Prostate gland (tissue), 2 donors: Measurements from ENCODE around the gene PRPH.
"Not testable (repeated sequence)": the region's sequence is repeated elsewhere in the genome, so short reads cannot be mapped to it uniquely, and the experiment has no call there.

Source experiments
- POLR2A ChIP-seq: fragments of 450-650 bp; IDR thresholded peaks from one replicate; pipeline ENCODE4 v1.6.1; 2016; ENCODE audit warnings: antibody characterized with exemption, mild to moderate bottlenecking
- TF ChIP-seq, protein P1 (sequence below), 4 experiments: fragments of 200-600 bp in 2 of 4; fragments of 450-650 bp in 2 of 4; sonication (generic) in 2 of 4; IDR thresholded peaks; 1 replicate in 3 of 4; 2 replicates in 1 of 4; pipeline ENCODE4 v1.5.1; 2016 to 2019; ENCODE audit warnings: antibody characterized with exemption in 4 of 4, mild to moderate bottlenecking in 2 of 4, moderate library complexity in 2 of 4

GRCh38 chr12:49257508-49258184, 37.3 kb upstream of the PRPH start:
- TF ChIP-seq, protein P1, sequence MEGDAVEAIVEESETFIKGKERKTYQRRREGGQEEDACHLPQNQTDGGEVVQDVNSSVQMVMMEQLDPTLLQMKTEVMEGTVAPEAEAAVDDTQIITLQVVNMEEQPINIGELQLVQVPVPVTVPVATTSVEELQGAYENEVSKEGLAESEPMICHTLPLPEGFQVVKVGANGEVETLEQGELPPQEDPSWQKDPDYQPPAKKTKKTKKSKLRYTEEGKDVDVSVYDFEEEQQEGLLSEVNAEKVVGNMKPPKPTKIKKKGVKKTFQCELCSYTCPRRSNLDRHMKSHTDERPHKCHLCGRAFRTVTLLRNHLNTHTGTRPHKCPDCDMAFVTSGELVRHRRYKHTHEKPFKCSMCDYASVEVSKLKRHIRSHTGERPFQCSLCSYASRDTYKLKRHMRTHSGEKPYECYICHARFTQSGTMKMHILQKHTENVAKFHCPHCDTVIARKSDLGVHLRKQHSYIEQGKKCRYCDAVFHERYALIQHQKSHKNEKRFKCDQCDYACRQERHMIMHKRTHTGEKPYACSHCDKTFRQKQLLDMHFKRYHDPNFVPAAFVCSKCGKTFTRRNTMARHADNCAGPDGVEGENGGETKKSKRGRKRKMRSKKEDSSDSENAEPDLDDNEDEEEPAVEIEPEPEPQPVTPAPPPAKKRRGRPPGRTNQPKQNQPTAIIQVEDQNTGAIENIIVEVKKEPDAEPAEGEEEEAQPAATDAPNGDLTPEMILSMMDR (IDR thresholded peaks at IDR 0.05), result not testable (repeated sequence)
- not testable (repeated sequence) for TF ChIP-seq POLR2A
